Activated naive CD8-positive, alpha-beta T cell treated with anti-CD3 and anti-CD28 coated beads, Interleukin-2, amount 10 ng/mL, durations not matched to agents 7 days and 5 days (primary cell): ENCODE data around the gene CCDC192. TPM values are rescaled to one million over a fixed set of nuclear protein-coding genes. Genes with fewer than 3 reads are reported as not detected.
"Not testable (repeated sequence)": the region's sequence is repeated elsewhere in the genome, so short reads cannot be mapped to it uniquely, and the experiment has no call there.

Experiments used
- ATAC-seq: fragments of 150-1000 bp; cut with Tn5 transposase; one replicate; pipeline ENCODE4 v1.10.0; 2021; ENCODE audit warnings: low read depth, moderate library complexity
- POLR2A ChIA-PET: fragments of 350-600 bp; sonication (Branson Sonifier 250); formaldehyde crosslinking; loops from one replicate; lab custom pipeline; 2021; ENCODE audit warnings: antibody characterized with exemption; lab: Charles Lee
- DNase-seq: peaks from one replicate; pipeline ENCODE4 v3.0.0; 2021
- H3K27ac Mint-ChIP-seq: one replicate; pipeline ENCODE4 v1.8.0; 2022; ENCODE audit warnings: mild to moderate bottlenecking, mixed read lengths
- H3K27me3 Mint-ChIP-seq: one replicate; pipeline ENCODE4 v1.8.0; 2022; ENCODE audit warnings: mild to moderate bottlenecking, moderate library complexity, mixed read lengths
- H3K36me3 Mint-ChIP-seq: one replicate; pipeline ENCODE4 v1.8.0; 2021; ENCODE audit warnings: mild to moderate bottlenecking, mixed read lengths
- H3K4me1 Mint-ChIP-seq: one replicate; pipeline ENCODE4 v1.8.0; 2021; ENCODE audit warnings: mixed read lengths
- H3K4me3 Mint-ChIP-seq: one replicate; pipeline ENCODE4 v1.8.0; 2022; ENCODE audit warnings: mild to moderate bottlenecking, moderate library complexity, mixed read lengths
- H3K9me3 Mint-ChIP-seq: one replicate; pipeline ENCODE4 v1.8.0; 2021; ENCODE audit warnings: mixed read lengths
- total RNA-seq, 2 experiments: library from RNA; stranded (reverse); gene quantifications; one replicate each; pipeline ENCODE4 v1.2.3, GENCODE V29; 2021

The CCDC192 gene
- total RNA-seq, 2 experiments from 2014 or later, result not detected

DNA sequence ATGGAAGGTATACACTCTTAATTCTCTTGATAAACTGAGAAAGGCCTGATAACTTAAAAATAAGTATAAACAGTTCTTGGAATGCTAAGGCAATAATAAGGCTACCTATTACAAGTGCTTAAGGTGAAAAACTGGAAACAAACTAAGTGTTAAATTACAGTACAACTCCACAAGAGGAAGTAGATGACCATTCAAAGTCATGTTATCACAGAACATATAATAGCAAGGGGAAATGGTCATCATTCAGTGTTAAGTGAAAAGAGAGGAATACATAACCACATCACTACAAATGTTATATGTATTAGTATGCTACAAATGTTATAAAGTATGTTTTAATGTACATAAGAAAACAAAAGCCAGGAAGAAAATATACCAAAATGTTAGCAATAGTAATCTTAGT lies 135.9 kb downstream of the CCDC192 start:
- no peak overlapping the region for H3K4me3 Mint-ChIP-seq
- POLR2A ChIA-PET, result no interaction called here
- H3K27ac Mint-ChIP-seq, result no peak overlapping the region
- no peaks in the 10 kb centered on the region for H3K36me3 Mint-ChIP-seq
- no peaks in the 10 kb centered on the region for H3K9me3 Mint-ChIP-seq
- ATAC-seq, result no peak
- no peaks in the 10 kb centered on the region for H3K27me3 Mint-ChIP-seq
- no peaks in the 10 kb centered on the region for H3K4me1 Mint-ChIP-seq
- DNase-seq, result no peak

DNA sequence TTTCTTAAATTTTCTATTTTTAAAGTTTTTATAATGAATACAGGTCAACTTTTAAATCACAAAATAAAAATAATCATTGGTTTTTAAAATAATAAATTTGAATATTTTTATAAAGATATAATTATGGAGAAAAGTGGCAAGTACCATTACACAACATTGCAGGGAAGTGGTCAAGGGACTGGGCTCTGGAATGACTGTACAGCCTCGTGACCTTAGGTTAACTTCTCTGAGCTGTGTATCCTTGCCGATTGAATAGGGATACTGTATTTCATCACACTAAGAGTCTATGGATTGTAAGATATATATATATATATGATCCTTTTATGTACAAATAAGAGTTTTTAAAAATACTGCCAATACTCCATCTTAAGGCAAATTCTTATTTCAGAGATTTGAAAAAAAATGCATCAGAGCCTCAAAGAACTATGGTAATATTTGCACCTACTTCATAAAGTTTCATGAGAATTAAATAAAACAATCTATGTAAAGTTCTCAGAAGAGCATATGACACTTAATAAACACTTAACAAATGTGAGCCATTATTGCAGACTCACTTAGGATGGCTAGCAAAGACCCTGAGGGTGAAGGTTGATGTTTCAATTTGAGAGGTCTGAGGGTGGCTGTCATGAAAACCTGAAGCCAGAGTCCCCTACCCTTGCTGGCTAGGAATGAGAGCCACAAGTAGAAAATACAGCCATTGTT lies 136.5 kb downstream of the CCDC192 start:
- no peaks in the 10 kb centered on the region for H3K9me3 Mint-ChIP-seq
- POLR2A ChIA-PET, result no interaction called here
- DNase-seq, result no peak
- no peak overlapping the region for H3K27ac Mint-ChIP-seq
- H3K4me3 Mint-ChIP-seq, result no peak overlapping the region
- no peaks in the 10 kb centered on the region for H3K36me3 Mint-ChIP-seq
- H3K4me1 Mint-ChIP-seq, result no peaks in the 10 kb centered on the region
- H3K27me3 Mint-ChIP-seq, result no peaks in the 10 kb centered on the region
- no peak for ATAC-seq

DNA sequence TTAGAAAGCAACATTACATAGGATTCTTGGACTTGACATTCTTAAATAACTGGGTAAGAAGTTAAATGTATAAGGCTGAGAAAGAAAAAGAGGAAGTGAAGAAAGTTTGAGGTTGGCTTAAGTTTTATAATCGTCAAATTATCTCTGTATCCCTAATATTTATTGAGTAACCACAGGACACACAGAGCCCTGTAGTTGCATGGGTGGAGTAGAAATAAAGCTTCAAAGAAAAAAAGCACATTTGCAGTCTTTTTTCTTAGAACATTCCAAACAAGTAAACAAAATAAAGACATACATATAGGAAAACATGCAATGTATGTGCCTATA lies 137.0 kb downstream of the CCDC192 start:
- no peaks in the 10 kb centered on the region for H3K27me3 Mint-ChIP-seq
- no peak overlapping the region for H3K4me3 Mint-ChIP-seq
- no peaks in the 10 kb centered on the region for H3K36me3 Mint-ChIP-seq
- no peak for ATAC-seq
- H3K27ac Mint-ChIP-seq, result no peak overlapping the region
- POLR2A ChIA-PET, result no interaction called here
- no peak for DNase-seq
- no peaks in the 10 kb centered on the region for H3K9me3 Mint-ChIP-seq
- no peaks in the 10 kb centered on the region for H3K4me1 Mint-ChIP-seq

DNA sequence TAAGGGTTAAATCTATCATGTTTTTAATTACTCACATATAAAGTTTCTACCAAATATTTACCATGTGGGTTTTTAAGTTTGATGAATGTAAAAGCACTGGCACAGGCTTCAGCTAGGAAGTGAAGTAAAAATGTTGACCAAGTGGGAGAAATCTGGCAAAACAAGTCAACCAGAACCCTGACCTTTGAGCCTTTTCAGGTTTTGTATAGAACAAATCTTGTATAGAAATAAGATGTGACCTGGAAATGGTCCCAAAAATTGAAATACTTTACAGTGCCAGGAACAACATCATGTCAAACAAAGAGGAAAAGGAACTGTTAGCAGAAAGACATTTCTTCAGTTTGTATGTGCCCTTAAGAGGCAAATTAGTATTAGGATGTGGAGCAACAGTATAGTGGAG lies 137.6 kb downstream of the CCDC192 start:
- no peaks in the 10 kb centered on the region for H3K9me3 Mint-ChIP-seq
- H3K27ac Mint-ChIP-seq, result no peak overlapping the region
- H3K4me3 Mint-ChIP-seq, result no peak overlapping the region
- no peaks in the 10 kb centered on the region for H3K4me1 Mint-ChIP-seq
- H3K36me3 Mint-ChIP-seq, result no peaks in the 10 kb centered on the region
- no peaks in the 10 kb centered on the region for H3K27me3 Mint-ChIP-seq
- DNase-seq, result no peak
- POLR2A ChIA-PET, result no interaction called here
- ATAC-seq, result no peak

DNA sequence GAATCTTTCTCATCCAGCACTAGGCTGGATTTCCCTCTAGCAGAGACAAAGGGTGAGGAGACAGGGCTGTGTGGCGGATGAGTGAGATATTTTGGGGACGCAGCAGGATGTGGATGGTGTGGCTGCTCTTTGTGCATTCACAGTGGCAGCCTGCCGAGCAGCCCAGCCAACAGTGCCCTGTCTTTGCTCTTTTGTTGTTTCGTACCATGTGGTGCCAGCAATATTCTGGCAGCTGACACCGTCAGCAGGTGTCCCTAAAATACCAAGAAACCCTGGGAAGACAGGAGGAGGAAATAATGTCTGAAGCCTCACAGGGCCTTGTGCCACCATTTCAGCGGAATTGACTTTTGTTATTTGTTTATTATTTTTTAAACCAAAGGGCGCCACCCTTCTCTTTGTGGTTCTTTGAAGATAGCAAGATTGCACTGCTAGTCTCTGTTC lies 141.4 kb downstream of the CCDC192 start:
- no peak overlapping the region for H3K27ac Mint-ChIP-seq
- no peaks in the 10 kb centered on the region for H3K36me3 Mint-ChIP-seq
- ATAC-seq (no peak), DNase-seq (no peak)
- no peaks in the 10 kb centered on the region for H3K4me1 Mint-ChIP-seq
- H3K4me3 Mint-ChIP-seq, result no peak overlapping the region
- H3K27me3 Mint-ChIP-seq, result no peaks in the 10 kb centered on the region
- POLR2A ChIA-PET, result no interaction called here
- no peaks in the 10 kb centered on the region for H3K9me3 Mint-ChIP-seq

DNA sequence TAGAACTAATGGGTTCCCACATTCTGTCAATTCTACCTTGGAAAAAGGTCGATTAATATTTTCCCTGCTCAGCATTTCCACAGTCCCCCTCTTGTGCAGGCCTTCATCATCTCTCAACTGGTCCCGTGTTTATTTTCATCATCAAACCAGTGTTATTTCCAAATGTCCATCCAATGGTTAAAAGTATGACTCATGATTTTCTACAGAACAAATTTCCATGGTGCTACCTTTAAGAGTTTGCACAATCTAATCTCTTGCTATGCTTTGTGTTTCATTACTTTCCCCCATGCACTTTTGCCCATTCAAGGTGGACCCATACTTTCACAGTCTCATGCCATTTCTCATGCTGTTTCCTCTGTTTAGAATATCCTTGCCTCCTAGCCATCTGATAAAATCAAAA lies 143.7 kb downstream of the CCDC192 start:
- no peak for DNase-seq

DNA sequence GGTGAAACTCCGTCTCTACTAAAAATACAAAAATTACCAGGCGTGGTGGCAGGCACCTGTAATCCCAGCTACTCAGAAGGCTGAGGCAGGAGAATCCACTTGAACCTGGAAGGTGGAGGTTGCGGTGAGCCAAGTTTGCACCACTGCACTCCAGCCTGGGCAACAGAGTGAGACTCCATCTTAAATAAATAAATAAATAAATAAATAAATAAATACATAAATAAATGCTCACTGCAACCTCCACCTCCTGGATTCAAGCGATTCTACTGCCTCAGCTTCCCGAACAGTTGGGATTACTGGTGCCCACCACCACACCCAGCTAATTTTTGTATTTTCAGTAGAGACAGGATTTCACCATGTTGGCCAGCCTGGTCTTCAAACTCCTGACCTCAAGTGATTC lies 144.4 kb downstream of the CCDC192 start:
- POLR2A ChIA-PET, DNase-seq, ATAC-seq, H3K36me3 Mint-ChIP-seq, H3K4me3 Mint-ChIP-seq, H3K27me3 Mint-ChIP-seq, H3K9me3 Mint-ChIP-seq, H3K27ac Mint-ChIP-seq, H3K4me1 Mint-ChIP-seq: not testable (repeated sequence)

More for the DNA sequence above, 143.7 kb downstream of the CCDC192 start:
- Mint-ChIP-seq H3K4me1 (no peaks in the 10 kb centered on the region), H3K4me3 (no peak overlapping the region), H3K27ac (no peak overlapping the region), H3K36me3 (no peaks in the 10 kb centered on the region), H3K27me3 (no peaks in the 10 kb centered on the region), H3K9me3 (no peaks in the 10 kb centered on the region)
- POLR2A ChIA-PET, result no interaction called here
- ATAC-seq, result no peak

DNA sequence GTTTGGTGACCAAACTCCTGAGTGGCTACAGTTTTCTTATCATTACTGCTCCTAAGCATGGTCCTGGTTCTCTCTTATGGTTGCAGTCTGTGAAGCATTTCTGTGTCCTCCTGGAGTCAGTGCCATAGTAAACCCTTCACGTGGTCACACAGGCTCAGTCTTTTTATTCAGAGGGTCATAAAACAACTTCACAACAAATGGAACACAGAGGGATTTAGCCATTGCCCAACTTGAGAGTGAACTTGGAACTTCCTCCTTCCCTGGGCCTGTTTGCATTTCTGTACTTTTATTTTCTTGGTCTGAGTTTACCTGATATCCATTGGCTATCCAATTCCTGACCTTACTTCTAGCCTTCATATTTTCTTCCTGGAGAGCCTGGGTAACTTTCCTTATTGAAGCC lies 144.9 kb downstream of the CCDC192 start:
- H3K4me1 Mint-ChIP-seq, result no peaks in the 10 kb centered on the region
- POLR2A ChIA-PET, result no interaction called here
- H3K36me3 Mint-ChIP-seq, result no peaks in the 10 kb centered on the region
- no peak overlapping the region for H3K4me3 Mint-ChIP-seq
- H3K9me3 Mint-ChIP-seq, result no peaks in the 10 kb centered on the region
- no peaks in the 10 kb centered on the region for H3K27me3 Mint-ChIP-seq
- no peak overlapping the region for H3K27ac Mint-ChIP-seq
- DNase-seq (no peak), ATAC-seq (no peak)

DNA sequence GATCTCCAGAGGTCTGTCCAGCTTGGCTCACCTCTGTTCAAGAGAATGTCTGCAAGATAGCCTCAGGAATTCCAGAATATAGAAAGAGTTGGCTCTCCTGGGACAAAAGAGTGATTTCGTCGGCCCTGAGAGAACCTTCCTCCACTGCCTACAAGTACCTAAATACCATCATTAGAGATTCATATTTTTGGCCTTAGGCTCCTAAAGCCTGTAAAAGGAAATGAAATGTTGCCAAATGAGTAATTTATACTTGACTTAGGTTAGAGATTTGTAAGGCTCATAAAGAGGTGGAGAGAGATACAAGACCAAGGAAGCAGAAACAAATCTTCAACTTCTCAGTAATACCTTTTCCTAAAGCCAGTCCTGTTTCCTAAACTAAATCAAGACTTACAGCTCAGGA lies 146.2 kb downstream of the CCDC192 start:
- H3K4me3 Mint-ChIP-seq, result no peak overlapping the region
- H3K27me3 Mint-ChIP-seq, result no peaks in the 10 kb centered on the region
- H3K4me1 Mint-ChIP-seq, result no peaks in the 10 kb centered on the region
- no peak for ATAC-seq
- no peaks in the 10 kb centered on the region for H3K36me3 Mint-ChIP-seq
- H3K27ac Mint-ChIP-seq, result no peak overlapping the region
- POLR2A ChIA-PET, result no interaction called here
- no peaks in the 10 kb centered on the region for H3K9me3 Mint-ChIP-seq
- no peak for DNase-seq

DNA sequence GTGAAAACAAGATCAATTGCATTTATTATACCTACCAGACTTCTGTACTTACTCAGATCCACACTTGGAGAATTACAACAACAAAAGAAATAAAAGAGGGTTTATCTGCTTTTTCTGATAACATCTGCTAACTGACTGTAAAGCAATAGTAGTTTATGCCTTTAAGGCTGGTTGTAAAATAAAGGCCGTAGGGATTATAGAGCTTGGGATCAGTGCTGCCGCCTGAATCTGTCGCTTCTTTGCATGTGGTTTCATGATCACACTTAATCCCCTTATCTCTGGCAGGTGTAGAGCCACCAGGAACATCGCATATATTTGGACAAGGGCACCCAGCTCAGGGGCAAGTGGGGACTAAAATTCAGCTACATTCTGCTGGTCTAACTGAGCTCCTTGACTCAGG lies 146.7 kb downstream of the CCDC192 start:
- no peaks in the 10 kb centered on the region for H3K4me1 Mint-ChIP-seq
- H3K27ac Mint-ChIP-seq, result no peak overlapping the region
- no peaks in the 10 kb centered on the region for H3K27me3 Mint-ChIP-seq
- H3K4me3 Mint-ChIP-seq, result no peak overlapping the region
- POLR2A ChIA-PET, result no interaction called here
- no peaks in the 10 kb centered on the region for H3K36me3 Mint-ChIP-seq
- no peak for DNase-seq
- no peak for ATAC-seq
- H3K9me3 Mint-ChIP-seq, result no peaks in the 10 kb centered on the region

DNA sequence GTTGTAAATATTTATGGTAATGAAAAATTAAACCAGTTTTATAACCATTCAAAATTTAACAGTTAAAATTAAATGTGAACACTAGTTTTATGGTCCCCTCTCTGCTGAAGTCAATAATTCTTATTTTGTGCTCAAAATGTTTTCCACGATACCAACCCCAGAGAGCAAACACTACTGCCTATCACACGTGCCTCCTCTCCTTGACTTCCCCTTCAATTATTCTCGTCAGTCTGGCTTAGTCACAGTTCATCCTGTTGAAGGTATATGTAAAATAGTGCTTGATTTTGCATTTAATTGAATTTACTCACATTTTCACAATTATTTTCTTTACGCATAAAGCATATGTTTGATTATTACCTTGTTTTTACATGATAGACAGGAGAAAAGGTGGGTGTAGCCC lies 148.8 kb downstream of the CCDC192 start:
- H3K27ac Mint-ChIP-seq, result no peak overlapping the region
- POLR2A ChIA-PET, result no interaction called here
- H3K4me3 Mint-ChIP-seq, result no peak overlapping the region
- H3K36me3 Mint-ChIP-seq, result peaks cover 2% of the 10 kb centered on the region
- DNase-seq (no peak), ATAC-seq (no peak)
- H3K4me1 Mint-ChIP-seq, result peaks cover 6% of the 10 kb centered on the region
- H3K27me3 Mint-ChIP-seq, result no peaks in the 10 kb centered on the region
- peaks cover 2% of the 10 kb centered on the region for H3K9me3 Mint-ChIP-seq

DNA sequence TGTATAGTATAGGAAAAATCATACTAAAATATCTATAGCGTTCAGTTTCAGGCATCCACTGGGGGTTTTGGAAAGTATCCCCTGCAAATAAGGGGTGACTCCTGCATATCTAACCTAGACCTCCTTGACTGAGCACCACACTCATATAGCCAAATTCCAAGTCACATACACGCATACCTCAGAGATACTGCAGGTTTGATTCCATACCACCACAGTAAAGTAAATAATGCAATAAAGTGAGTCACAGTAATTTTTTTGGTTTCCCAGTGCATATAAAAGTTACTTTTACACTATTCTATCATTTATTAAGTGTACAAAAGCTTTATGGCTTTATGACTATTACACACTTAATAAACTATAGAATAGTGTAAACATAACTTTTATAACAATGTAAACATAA lies 151.3 kb downstream of the CCDC192 start:
- POLR2A ChIA-PET, result no interaction called here

DNA sequence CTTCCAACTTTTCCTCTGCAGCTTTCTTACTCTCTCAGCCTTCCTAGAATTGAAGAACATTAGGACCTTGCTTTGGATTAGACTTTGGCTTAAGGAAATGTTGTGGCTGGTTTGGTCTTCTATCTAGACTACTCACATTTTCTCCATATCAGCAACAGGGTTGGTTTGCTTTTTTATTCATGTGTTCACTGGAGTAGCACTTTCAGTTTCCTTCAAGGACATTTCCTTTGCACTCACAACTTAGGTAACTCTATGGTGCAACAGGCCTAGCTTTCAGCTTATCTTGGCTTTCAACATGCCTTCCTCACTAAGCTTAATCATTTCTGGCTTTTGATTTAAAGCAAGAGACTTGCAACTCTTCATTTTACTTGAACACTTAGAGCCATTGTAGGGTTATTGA lies 153.1 kb downstream of the CCDC192 start:
- ATAC-seq (no peak), DNase-seq (no peak)
- Mint-ChIP-seq H3K9me3 (peaks cover 2% of the 10 kb centered on the region), H3K27ac (no peak overlapping the region), H3K4me1 (peaks cover 6% of the 10 kb centered on the region), H3K4me3 (no peak overlapping the region), H3K27me3 (peaks cover 5% of the 10 kb centered on the region), H3K36me3 (peaks cover 2% of the 10 kb centered on the region)
- POLR2A ChIA-PET, result no interaction called here

More for the DNA sequence above, 151.3 kb downstream of the CCDC192 start:
- H3K27me3 Mint-ChIP-seq, result peaks cover under 1% of the 10 kb centered on the region
- no peak overlapping the region for H3K27ac Mint-ChIP-seq
- ATAC-seq (no peak), DNase-seq (no peak)
- no peak overlapping the region for H3K4me3 Mint-ChIP-seq
- H3K9me3 Mint-ChIP-seq, result peaks cover 2% of the 10 kb centered on the region
- peaks cover 6% of the 10 kb centered on the region for H3K4me1 Mint-ChIP-seq
- peaks cover 2% of the 10 kb centered on the region for H3K36me3 Mint-ChIP-seq

DNA sequence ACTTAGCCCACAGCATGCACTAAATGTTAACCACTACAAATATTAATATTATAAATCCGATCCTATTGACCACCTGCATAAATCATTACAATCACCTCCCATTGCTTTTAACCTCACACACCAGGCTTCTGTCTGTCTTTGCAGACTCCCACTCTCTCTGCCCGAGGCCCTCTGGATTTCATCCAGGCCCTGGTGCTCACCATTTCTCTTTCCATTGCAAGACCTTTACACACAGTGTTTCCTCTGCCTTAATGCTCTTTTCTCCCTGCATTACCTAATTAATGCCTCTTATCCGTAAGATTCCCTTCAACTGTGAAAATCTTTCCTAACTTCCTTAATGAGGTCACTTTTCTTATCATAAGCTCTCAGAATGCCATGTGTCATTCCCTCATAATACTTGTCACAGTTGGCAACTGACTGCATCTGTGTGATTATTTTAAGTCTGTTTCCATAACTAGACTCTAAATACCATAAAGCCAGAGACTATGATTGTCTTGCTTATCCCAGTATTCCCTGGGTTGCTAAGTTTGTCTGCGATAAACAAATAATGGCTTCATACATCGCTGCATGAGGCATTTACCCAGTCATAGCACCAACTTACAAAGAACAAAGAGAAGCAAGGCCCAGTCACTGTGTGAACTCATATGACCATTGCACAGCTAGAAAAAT lies 155.1 kb downstream of the CCDC192 start:
- H3K27me3 Mint-ChIP-seq, result peaks cover 5% of the 10 kb centered on the region
- H3K4me3 Mint-ChIP-seq, result no peak overlapping the region
- H3K4me1 Mint-ChIP-seq, result peaks cover 6% of the 10 kb centered on the region
- peaks cover 2% of the 10 kb centered on the region for H3K36me3 Mint-ChIP-seq
- POLR2A ChIA-PET, result no interaction called here
- no peak for DNase-seq
- H3K9me3 Mint-ChIP-seq, result peaks cover 2% of the 10 kb centered on the region
- no peak overlapping the region for H3K27ac Mint-ChIP-seq
- ATAC-seq, result no peak
